ENCODE measurements around the gene MRPS16. TPM values are rescaled to one million over a fixed set of nuclear protein-coding genes. Genes with fewer than 3 reads are reported as not detected.

Gene MRPS16
- total and polyA plus RNA-seq, 9 of the 15 experiments (the other 6 are each of a cell fraction or from before 2014, with no cell fraction given), result 65.0 to 239 (median 146) TPM

GRCh38 chr10:73232887-73233286, 19.6 kb downstream of the MRPS16 start (continued):
- TF ChIP-seq L3MBTL2 (IDR thresholded peaks at IDR 0.05) (peak; percentile 43; the same call in 1 of the 2 replicates), ARID3B (CRISPR knock-in tag; IDR thresholded peaks at IDR 0.05; ENCODE audit: borderline replicate concordance) (no peak), ATF1 (CRISPR knock-in tag; IDR thresholded peaks at IDR 0.05) (no peak), ATF1 (tag; IDR thresholded peaks at IDR 0.05) (no peak), MNT (conservative IDR thresholded peaks at IDR 0.05) (peak; percentile 31; a peak in 2 of 4 replicates), BHLHE40 (IDR thresholded peaks at IDR 0.05; ENCODE audit: low read length) (peak; percentile 90), RCOR1 (IDR thresholded peaks at IDR 0.05; ENCODE audit: borderline replicate concordance in 1 of 2, low read depth in 2 of 2, low read length in 2 of 2) (peak in 1 of 2 experiments; percentile 28; a peak in 1 of 4 replicates), ZNF766 (CRISPR knock-in tag; conservative IDR thresholded peaks at IDR 0.05) (0 out of 2 replicates have a peak, but pooled peaks have one; percentile 38), CTCF (IDR thresholded peaks at IDR 0.05 in 2 of 3, conservative IDR thresholded peaks at IDR 0.05 in 1 of 3; ENCODE audit: insufficient read depth in 2 of 3, low read depth in 1 of 3, low read length in 3 of 3) (peak; percentile 67 to 83 (median 81)), ZNF583 (CRISPR knock-in tag; IDR thresholded peaks at IDR 0.05) (no peak), ETV5 (CRISPR knock-in tag; IDR thresholded peaks at IDR 0.05; ENCODE audit: low read depth) (no peak), MBD1 (CRISPR knock-in tag; IDR thresholded peaks at IDR 0.05) (peak; percentile 71; the same call in 1 of the 2 replicates), ZNF146 (CRISPR knock-in tag; IDR thresholded peaks at IDR 0.05; ENCODE audit: unreplicated experiment) (no peak), CREM (IDR thresholded peaks at IDR 0.05; ENCODE audit: low read depth) (peak; percentile 53; the same call in 1 of the 2 replicates), SIRT6 (IDR thresholded peaks at IDR 0.05; ENCODE audit: low read depth, low read length) (no peak), RAD21 (CRISPR knock-in tag; conservative IDR thresholded peaks at IDR 0.05 in 1 of 2, IDR thresholded peaks at IDR 0.05 in 1 of 2) (peak; percentile 71 to 85), CTBP1 (IDR thresholded peaks at IDR 0.05; ENCODE audit: borderline replicate concordance) (peak; percentile 28; the same call in 1 of the 2 replicates)
